ENCODE data around the gene IL23R. TPM values are rescaled to one million over a fixed set of nuclear protein-coding genes. Genes with fewer than 3 reads are reported as not detected.
"Not testable (repeated sequence)": the region's sequence is repeated elsewhere in the genome, so short reads cannot be mapped to it uniquely, and the experiment has no call there.

IL23R gene
- total RNA-seq, 1 donor from 2014 or later: 0.14 TPM

GRCh38 chr1:67135354-67135753 is 30.9 kb upstream of the IL23R start:
- Mint-ChIP-seq H3K36me3 (no peaks in the 10 kb centered on the region), H3K4me3 (no peak overlapping the region), H3K27me3 (no peaks in the 10 kb centered on the region), H3K9me3 (no peaks in the 10 kb centered on the region), H3K4me1 (ENCODE audit: unreplicated experiment) (peaks cover 10% of the 10 kb centered on the region), H3K27ac (no peak overlapping the region)
- no peak for DNase-seq (ENCODE audit: extremely low spot score, unreplicated experiment)
- TF ChIP-seq CTCF (conservative IDR thresholded peaks at IDR 0.05): no peak

- Mint-ChIP-seq H3K27ac (no peak overlapping the region), H3K9me3 (no peaks in the 10 kb centered on the region), H3K4me1 (ENCODE audit: unreplicated experiment) (peaks cover 10% of the 10 kb centered on the region), H3K4me3 (no peak overlapping the region), H3K27me3 (no peaks in the 10 kb centered on the region), H3K36me3 (no peaks in the 10 kb centered on the region)
- DNase-seq (ENCODE audit: extremely low spot score, unreplicated experiment): no peak
- TF ChIP-seq CTCF (conservative IDR thresholded peaks at IDR 0.05): no peak
These were observed 28.9 kb upstream of the IL23R start for GRCh38 chr1:67137307-67137753.

- Mint-ChIP-seq H3K27me3 (no peaks in the 10 kb centered on the region), H3K27ac (peak overlapping the region; percentile 63), H3K4me1 (ENCODE audit: unreplicated experiment) (peaks cover 5% of the 10 kb centered on the region), H3K4me3 (no peak overlapping the region), H3K36me3 (no peaks in the 10 kb centered on the region), H3K9me3 (no peaks in the 10 kb centered on the region)
- no peak for DNase-seq (ENCODE audit: extremely low spot score, unreplicated experiment)
- TF ChIP-seq CTCF (conservative IDR thresholded peaks at IDR 0.05): no peak
These were observed 27.3 kb upstream of the IL23R start for GRCh38 chr1:67138813-67139499.

DNA sequence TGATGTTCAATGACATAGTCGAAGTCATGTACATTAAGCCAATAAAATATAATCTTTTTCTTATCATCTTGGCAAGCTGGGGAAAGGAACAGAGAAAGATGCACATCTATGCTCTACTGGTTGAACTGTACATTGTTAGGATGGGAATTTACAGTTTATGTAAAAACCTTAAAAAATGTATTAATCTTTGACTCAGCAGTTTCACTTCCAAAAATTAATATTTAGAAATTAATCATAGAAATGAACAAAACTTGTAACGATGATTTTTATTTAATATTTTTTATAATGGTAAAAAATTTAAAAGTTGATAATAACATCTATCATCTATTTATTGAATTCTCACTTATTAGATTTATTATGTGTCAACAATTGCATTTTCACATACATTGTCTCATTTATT is 25.8 kb upstream of the IL23R start:
- H3K4me1 Mint-ChIP-seq (ENCODE audit: unreplicated experiment): no peaks in the 10 kb centered on the region
- H3K4me3 Mint-ChIP-seq: no peak overlapping the region
- H3K27me3 Mint-ChIP-seq: no peaks in the 10 kb centered on the region
- no peaks in the 10 kb centered on the region for H3K36me3 Mint-ChIP-seq
- H3K27ac Mint-ChIP-seq: no peak overlapping the region
- H3K9me3 Mint-ChIP-seq: no peaks in the 10 kb centered on the region
- no peak for TF ChIP-seq CTCF (conservative IDR thresholded peaks at IDR 0.05)
- no peak for DNase-seq (ENCODE audit: extremely low spot score, unreplicated experiment)

DNA sequence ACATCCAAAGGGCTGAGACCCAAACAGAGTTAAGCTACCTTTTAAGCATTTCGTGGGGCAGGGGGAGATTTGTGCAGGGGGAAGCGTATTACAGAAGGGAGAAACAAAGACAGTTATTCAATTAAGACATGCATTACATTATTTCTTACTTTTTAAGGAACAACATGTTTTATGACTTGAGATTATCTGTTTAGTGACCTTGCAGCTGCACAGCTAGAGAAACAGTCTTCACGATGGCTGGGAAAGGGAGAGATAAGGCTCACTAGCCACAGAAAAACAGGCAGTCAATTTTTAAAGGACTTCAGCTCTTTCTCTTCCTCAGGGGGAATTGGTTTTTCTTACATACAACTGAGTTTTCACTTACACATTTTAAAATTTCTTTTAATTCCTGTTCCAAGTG is 24.4 kb upstream of the IL23R start:
- H3K4me3 Mint-ChIP-seq; H3K9me3 Mint-ChIP-seq; H3K4me1 Mint-ChIP-seq (ENCODE audit: unreplicated experiment); DNase-seq (ENCODE audit: extremely low spot score, unreplicated experiment); H3K27me3 Mint-ChIP-seq; H3K36me3 Mint-ChIP-seq; H3K27ac Mint-ChIP-seq: not testable (repeated sequence)

GRCh38 chr1:67142931-67143330 is 23.3 kb upstream of the IL23R start:
- Mint-ChIP-seq H3K27me3 (no peaks in the 10 kb centered on the region), H3K4me3 (no peak overlapping the region), H3K36me3 (no peaks in the 10 kb centered on the region), H3K27ac (no peak overlapping the region), H3K4me1 (ENCODE audit: unreplicated experiment) (no peaks in the 10 kb centered on the region), H3K9me3 (no peaks in the 10 kb centered on the region)
- no peak for TF ChIP-seq CTCF (conservative IDR thresholded peaks at IDR 0.05)
- no peak for DNase-seq (ENCODE audit: extremely low spot score, unreplicated experiment)
